Activated CD8-positive, alpha-beta memory T cell treated with anti-CD3 and anti-CD28 coated beads for 48 hours (primary cell): Measurements from ENCODE around the gene MED31.
"Not testable (repeated sequence)": the region's sequence is repeated elsewhere in the genome, so short reads cannot be mapped to it uniquely, and the experiment has no call there.

Source experiments
- DNase-seq, 3 experiments: peaks; one replicate each; pipeline ENCODE4 v3.0.0-alpha.2; 2020; ENCODE audit warnings: low read depth in 2 of 3, low spot score in 2 of 3

Gene MED31

DNA sequence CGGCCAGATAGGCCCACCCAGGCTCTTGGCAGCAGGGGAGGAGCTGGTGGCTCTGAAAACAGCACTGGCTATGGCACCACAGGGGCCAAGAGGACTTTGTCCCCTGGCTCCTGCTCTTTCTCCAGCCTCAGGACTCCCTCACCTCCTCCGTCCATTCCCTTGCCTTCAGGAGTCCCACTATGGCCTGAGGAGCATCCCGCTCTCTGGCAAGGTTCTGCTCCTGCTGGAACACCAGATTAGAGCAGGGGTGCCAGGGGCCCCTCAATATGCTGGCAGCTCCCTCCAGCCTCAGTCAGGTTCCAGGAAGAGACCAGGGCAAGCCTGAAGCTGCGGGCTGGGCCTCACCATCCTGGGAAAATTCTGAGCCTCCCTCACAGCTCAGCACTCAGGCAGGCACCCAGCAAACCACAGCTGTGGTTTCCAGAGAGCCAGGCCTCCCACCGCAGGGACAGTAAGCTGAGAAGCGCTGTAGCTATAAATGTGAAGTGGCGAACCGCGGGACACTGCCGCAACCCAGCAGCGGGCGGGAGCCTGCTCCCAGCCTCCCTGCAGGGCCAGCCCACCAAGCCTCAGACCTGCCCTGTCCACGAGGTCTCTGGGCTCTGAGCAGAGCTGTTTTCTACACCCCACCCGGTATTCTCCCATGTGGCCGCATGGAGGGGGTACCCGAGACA is 25.9 kb upstream of the MED31 start:
- no peak for DNase-seq

DNA sequence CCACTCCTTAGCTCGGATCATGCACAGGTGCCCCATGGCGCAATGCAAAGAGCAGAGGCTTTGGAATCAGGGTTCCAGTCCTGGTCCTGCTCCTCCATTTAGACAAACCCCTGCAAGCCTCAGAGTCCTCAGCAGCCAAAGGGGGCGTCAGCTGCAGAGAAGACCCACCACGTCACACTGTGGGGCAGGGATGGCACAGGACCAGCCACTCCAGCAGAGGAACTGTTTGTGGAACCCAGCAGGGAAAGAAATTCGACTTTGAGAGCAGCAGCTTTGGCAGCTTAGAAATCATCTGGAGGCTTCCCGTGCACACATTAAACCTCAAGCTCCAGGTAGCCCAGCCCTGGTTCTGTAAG is 25.4 kb upstream of the MED31 start:
- DNase-seq, result no peak

DNA sequence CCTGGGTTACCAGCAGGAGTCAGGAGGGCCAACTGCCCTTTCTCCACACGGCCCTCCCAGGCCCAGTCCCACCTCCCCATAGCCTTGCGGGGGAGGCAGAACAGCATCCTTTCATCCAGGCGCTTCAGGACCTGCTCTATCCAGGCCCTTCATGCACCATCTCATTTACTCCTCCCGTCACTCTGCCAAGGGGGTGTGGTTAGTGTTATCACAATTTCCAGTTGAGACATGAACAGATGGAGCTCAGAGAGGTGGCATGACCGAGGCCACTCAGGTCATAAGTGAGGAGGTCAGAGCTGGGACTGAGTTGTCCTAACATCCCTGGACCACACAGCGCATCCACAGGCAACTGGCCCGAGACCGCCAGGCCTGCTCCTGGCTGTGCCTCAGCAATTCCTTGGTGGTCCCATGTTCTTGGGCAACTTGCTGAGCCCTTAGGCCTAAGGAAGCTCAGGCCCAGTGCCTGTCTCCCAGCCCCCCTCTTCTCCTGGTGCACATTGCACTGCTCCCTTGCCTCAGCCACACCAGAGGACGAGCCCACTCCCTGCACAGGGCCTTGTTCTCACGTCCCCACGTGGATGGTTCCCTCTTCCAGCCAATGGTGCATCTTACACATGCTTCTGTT is 23.9 kb upstream of the MED31 start:
- DNase-seq, result no peak

DNA sequence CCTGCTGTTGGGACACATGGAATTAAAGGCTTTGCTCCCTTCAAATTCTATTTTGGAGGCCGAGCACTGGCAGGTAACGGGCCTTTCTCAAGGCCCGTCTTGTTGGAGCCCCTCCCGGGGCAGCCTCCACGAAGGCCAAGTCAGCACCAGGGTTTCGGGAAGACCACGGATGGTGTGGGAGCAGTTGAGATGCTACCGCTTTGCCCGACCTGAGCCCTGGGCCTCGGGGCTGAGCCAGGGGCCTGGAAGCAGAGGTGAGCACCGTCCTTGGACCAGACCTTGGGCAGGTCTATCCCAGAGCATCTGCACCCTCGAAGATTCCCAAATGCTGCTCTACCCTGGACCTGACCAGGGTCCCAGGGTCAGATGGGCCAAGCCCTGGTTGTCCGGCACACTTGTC is 23.2 kb upstream of the MED31 start:
- DNase-seq, result no peak

DNA sequence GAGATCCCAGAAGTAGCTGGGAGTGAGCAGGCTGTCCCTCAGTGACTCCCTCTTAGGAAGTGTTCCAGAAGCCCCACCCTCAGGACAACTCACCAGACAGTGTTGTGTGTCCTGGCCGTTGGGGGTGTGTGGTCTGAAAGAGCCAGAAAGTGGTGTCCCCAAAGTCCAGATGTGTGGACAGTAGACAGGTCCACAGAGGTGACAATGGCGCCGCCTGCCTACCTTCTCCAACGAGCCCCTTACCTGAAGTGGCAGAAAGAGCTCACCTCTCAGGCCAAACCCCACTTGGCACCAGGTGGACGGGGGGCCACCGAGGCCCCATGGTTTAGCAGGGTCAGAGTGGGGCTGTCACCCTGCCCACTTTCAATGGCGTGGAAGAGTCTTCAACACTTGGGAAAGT is 20.0 kb upstream of the MED31 start:
- no peak for DNase-seq

DNA sequence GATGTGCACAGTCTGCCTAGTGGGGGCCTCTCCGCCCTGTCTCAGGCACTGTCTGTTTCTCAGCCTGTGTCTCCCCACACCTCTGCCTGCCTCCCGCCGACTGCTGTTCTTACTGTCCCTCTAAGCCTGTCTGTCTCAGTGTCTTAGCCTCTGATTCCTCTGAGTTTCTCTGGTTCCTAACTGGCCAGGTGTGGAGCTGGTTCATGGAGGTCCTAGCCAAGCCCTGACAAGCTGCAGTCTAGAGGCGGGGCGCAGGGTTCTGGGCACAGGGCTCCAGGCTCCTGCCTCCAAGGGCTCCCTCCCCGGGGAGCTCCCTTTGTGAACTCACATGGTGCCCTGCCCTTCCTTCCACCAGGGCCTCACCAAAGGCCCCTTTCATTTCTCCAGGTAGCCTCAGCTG is 19.6 kb upstream of the MED31 start:
- DNase-seq, result no peak

DNA sequence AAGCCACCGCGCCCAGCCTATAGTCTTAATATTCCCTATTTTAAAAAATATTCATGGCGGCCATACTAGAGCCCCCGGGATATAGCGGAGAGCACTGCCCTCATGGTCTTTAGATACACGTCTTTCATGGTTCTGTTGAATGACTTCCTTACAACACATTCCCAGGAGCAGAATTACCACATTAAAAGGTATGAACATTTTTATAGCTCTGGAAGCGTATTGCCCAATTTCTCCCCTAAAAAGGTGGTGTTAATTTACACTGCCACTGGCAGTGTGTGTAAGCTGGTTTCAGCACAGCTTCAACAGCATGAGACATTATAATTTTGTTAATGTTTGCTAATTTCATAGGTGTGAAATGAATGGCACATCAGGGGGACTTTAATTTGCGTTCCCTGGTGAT is 19.2 kb upstream of the MED31 start:
- no peak for DNase-seq

DNA sequence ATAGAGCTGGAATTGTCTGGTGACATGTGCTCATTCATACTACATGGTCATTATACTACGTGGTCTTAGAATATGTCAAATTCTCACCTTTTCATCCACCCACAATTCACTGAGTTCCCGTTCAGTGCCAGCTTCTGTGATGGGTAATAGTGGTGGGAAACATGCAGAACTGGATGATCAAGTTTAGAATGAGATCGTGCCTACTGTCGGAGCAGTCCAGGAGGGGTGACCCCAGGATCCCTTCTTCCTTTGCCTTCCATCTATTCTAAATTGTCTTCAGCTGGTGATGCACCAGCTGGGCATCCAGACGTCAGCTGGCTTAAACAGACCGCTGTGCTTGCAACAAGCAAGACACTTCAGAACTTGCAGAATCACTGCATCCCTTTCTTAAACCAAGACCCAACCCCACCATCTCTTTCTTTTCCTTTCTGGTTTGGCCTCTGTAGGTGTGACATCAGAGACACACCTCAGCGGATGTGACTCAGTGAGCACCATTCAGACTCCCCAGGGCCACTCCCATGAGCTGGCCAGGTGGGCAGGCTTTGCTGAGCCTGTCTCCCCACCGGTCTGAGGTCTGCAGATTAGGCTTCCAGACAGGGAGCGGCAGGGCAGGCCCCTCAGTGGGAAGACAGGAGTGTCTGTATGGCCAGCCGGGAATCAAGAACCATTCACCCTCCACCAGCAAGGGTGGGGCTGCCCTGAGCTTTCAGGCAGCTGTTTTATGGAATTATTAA is 18.2 kb upstream of the MED31 start:
- DNase-seq, result no peak

DNA sequence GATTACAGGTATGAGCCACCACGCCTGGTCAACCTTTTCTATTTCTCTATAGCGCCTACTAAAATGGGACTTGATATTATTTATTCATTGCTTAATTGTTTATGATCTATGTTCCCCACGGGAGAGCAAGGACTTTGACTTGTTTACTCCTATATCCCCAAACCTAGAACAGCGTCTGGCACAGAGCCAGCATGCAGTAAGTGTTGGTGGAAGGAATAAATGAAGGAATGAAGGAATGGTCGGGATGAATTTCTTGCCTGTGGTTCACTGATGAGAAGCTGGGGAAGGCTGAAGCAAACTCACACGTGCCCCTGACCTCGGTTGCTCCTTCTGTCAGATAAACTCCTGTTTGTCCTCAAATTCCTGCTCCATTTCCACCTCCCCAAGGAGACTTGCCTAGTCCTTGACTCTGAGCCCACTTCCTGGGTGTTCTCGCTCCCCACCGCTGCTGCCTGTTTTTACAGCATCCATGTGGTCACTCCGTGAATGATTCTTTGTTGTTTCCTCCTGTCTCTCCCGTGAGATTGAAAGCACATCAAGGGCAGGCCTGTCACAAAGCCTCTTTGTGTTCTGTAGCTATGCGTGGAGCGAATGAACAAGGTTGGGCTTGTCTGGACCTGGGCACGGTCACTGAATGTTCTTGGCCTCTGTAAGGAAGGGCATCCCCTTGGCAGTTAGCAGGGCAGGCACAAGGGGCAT is 17.5 kb upstream of the MED31 start:
- DNase-seq, result no peak

DNA sequence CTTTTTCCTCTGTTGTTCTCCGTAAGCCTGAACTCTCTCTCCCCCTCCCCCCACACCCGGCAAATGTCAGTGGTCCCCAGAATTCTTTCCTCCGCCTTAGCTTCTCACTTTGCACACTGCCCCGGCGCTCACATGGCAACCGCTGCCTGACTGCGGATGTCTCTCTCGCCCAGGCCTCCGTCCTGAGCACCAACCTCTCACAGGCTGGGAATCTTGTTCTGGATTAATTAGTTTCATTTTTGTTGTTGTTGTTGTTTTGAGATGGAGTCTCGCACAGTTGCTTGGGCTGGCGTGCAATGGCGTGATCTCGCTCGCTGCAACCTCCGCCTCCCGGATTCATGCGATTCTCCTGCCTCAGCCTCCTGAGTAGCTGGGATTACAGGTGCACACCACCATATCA is 16.8 kb upstream of the MED31 start:
- no peak for DNase-seq

DNA sequence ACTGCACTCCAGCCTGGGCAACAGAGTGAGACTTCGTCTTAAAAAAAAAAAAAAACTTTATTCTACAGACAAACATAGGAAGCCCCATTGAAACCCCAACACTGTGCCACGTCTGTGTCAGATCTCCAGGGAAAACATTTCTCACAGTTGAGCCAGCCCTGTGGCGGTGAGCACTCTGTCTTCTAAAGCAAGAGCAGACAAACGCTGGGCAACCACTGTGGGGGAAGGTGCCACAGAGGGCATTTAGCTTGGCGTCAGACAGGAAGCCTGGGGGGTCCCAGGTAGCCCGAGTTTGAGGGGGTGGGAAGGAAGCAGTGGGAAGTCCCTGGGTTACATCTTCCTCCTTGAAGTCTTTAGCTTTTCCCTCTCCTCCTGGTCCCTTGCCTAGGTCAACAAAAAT is 16.1 kb upstream of the MED31 start:
- no peak for DNase-seq

DNA sequence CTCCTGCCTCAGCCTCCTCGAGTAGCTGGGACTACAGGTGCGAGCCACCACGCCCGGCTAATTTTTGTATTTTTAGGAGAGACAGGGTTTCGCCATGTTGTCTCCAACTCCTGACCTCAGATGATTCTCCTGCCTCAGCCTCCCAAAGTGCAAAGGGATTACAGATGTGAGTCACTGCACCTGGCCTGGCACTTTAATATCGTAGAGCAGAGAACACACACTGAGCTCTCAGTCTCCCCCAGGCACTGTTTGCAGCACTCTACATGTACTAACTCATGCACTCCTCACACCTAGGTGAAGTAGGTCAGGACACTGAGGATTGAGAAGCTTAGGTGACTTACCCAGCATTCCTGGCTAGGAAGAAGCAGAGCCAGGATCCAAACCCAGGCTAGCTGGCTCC is 15.2 kb upstream of the MED31 start:
- no peak for DNase-seq

DNA sequence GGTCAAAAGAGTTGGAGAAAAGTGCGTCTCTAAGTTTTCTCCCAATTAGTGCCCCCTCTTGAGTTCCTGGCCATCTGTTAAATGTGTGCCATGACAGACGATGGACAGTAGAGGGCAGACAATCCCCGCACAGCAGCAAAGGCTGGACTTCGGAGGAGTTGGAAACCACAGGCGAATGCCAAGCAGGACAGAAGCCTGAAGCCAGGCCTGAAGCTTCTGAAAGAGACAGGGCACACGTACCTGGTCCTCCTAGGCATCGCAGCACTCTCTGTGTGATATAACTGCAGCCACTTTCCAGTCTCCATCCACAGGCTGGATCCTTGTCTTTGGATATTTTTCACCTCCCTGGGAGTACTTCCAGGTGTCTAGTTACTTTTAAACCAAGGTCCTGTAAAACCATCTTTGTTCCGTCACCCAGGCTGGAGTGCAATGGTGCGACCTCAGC is 14.7 kb upstream of the MED31 start:
- DNase-seq, result no peak

DNA sequence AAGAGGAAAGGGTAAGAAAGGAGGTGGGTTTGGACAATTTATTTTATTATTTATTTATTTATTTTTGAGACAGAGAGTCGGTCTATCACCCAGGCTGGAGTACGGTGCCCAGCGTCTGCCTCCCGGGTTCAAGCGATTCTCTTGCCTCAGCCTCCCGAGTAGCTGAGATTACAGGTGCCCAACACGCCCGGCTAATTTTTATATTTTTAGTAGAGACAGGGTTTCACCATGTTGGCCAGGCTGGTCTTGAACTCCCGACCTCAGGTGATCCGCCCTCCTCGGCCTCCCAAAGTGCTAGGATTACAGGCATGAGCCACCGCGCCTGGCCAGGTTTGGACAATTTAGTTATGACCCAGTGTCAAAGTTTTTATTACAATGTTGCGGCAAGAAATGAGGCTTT is 11.8 kb upstream of the MED31 start:
- not testable (repeated sequence) for DNase-seq

DNA sequence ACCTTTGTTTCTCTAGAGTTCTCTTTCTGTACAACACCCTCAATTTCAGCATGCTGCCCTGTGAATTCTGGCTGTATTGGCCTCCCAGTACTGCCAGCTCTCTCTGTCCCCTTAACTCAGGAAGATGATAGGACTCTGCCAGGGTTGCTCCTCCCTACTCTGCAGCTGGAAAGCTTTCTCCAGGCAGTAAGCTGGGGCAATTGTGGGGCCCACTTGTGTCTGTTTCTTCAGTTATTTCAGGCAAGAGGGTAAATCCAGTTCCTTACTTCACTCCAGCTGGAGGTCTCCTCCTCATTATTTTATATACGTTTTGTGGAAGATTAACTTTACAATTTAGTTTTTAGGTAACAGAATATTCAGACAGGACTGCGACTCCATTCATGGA is 10.1 kb upstream of the MED31 start:
- DNase-seq, result no peak

DNA sequence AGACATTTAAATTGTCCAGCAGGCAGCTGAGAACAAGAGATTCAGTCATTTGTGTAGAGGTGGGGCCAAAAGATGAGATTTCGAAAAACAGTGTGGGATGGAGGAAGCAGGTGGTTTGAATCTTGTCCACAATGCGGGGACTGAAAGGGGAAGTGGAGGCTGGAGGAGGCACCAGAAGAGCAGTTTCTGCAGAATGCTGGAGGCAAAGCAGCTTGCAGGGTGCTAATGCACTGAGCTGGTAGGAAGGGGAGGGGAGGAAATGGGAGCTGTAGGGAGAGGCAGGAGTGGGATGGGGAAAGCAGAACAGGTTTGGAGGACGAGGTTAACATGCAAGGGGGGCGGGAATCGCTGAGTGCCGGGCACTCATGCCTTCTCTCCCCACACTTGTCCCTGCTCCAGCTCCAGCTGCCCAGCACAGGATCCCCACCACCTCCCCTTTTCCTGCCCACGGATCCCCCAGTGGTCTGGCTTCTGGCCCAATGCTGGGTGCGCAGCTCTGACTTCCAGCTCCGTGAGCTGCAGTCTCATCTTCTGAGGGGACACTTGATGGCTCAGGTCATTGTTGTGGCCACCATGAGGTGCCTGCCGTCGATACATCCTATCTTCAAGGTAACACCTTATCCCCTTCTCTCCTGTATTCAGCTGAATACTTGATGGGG is 9.5 kb upstream of the MED31 start:
- DNase-seq, result no peak

DNA sequence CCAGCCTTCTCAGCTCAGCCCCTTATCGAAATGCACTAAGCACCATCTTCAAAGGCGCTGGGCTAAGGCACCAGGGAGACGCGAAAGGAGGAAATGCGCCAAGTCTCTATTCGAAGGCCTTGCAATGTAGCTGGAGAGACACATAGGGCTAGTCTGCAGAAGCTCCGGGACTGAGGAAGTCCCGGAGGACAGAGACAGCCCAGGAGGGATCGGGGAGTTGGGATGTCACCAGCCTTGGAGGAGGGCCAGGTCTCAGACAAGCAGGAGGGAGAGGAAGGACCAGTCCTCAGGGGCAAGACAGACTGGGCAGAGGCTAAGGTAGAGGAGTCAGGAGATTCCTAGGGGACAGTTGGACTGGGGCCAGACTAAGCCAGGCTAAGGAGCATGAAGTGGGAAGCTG is 8.7 kb upstream of the MED31 start:
- no peak for DNase-seq

DNA sequence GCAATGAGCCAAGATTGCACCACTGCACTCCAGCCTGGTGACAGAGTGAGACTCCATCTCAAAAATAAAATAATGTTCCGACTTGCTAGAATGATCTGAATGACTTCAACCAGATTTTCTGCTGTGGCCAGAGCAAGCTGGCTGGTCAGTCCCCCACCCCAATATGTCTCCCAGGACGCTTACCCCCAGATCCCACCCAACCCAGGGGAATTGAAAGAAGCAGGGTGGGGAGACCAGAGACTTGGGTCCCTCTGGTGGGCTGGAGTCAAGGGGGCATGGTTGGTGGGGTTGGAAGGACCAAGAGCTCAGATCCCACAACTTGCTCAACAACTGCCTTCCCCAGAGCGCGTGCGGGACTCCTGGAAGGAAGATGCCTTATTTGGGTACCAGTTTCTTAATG is 7.0 kb upstream of the MED31 start:
- DNase-seq, result not testable (repeated sequence)

DNA sequence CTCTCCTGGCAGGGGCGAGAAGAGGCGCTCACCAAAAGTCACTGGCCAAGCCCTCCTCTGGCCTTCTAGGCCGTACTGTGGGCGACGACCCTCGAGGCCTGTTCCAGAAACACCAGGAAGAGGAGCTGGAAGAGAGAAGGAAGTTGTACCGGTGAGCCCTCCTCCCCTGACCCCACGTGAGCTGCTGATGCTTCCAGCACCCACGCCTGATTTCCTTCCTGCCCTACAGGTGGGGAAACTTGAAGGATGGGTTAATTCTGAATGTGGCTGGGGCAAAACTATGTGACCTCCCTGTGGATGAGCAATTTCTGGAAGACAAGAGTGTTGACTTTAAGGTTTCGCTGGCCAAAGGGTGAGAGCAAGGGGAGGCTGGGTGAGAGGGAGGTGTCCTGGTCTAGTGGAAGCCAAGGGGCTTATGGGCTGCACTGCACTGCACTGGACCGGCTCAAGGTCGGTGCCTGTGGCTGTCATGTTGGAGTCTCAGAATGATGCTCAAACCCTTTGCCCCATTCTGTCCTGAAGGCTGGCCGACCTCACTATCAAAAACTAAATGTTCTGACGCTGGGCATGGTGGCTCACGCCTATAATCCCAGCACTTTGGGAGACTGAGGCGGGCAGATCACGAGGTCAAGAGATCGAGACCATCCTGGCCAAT is 6.4 kb upstream of the MED31 start:
- no peak for DNase-seq

DNA sequence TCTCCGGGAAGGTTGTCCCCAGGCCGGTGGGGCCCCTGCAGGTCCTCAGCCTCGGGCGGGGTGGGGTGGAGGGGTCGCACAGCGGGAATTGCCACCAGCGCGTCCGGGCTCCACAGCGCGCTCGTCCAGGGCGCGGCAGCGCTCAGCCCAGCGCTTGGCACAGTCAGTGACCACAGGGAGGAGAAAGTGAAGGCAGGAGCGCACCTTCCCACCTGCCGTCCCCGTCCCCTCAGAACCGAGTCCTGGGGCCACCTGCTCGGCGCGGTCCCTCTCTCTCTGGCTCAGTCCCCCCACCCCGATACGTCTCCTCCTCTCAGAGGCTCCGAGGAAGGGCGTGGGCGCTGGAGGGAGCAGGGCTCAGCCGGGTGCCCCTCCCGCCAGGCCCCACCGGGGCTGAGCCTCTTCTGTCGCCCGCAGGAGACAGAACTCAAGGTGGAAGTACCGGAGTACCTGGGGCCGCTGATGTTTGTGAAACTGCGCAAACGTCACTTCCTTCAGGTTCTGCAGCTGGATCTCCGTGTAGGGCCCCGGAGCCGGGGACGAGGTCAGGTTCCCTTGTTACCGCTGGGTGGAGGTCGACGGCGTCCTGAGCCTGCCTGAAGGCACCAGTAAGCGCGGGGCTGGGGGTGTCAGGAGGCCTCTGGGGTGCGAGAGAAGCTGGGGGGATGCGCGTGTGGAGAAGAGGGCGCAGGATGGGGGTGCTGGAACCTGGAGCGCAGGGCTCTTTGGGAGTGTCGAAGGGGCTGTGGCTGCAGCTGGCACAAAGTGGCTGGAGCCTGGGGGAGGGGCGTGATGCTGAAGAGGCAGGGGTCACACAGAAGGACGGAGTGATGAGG is 5.6 kb upstream of the MED31 start:
- DNase-seq, result not testable (repeated sequence)
